Caco-2 (cell line): ENCODE measurements around the gene THUMPD2. TPM values are rescaled to one million over a fixed set of nuclear protein-coding genes. Genes with fewer than 3 reads are reported as not detected.
"Not testable (repeated sequence)": the region's sequence is repeated elsewhere in the genome, so short reads cannot be mapped to it uniquely, and the experiment has no call there.

Experiments
- BruUV-seq: library from RNA; stranded (reverse); fragments of 400-500 nt; replicated peaks from 2 replicates; lab custom pipeline; 2021; lab: Mats Ljungman, UMichigan
- CTCF ChIA-PET: fragments of 300-600 bp; sonication (Branson Sonifier 250); formaldehyde crosslinking; loops from one replicate; lab custom pipeline; 2022; ENCODE audit warnings: antibody characterized with exemption; lab: Charles Lee
- POLR2A ChIA-PET: fragments of 300-600 bp; sonication (Branson Sonifier 250); formaldehyde crosslinking; loops from one replicate; lab custom pipeline; 2022; ENCODE audit warnings: antibody characterized with exemption; lab: Charles Lee
- DNase-seq, 2 experiments: peaks; one replicate each; pipeline versions ENCODE4 v3.0.0 to v3.0.0-alpha.2; 2020 to 2022
- H3K27me3 ChIP-seq: replicated peaks from 2 replicates; pipeline ENCODE4 v1.6.0; 2011; ENCODE audit warnings: low read length; ENCODE audit not compliant: control insufficient read depth, insufficient read depth
- H3K36me3 ChIP-seq: 2 replicates; pipeline ENCODE4 v1.5.1; 2011; ENCODE audit warnings: low read length; ENCODE audit not compliant: control insufficient read depth, insufficient read depth
- H3K4me1 ChIP-seq: fragments of 250-450 bp; sonication (Bioruptor Pico); 2 replicates; pipeline ENCODE4 v1.5.1; 2020; ENCODE audit warnings: mild to moderate bottlenecking
- H3K4me3 ChIP-seq: 2 replicates; pipeline ENCODE4 v1.5.1; 2011; ENCODE audit warnings: low read depth, mild to moderate bottlenecking, control low read depth, low read length
- H3K9me3 ChIP-seq: fragments of 250-450 bp; sonication (Bioruptor Pico); 2 replicates; pipeline ENCODE4 v1.5.1; 2020; ENCODE audit warnings: mild to moderate bottlenecking, moderate library complexity
- H3K27ac Mint-ChIP-seq: one replicate; pipeline ENCODE4 v1.8.0; 2022; ENCODE audit warnings: mixed read lengths; ENCODE audit not compliant: unreplicated experiment
- H3K27me3 Mint-ChIP-seq: one replicate; pipeline ENCODE4 v1.8.0; 2022; ENCODE audit warnings: mixed read lengths; ENCODE audit not compliant: insufficient read depth, unreplicated experiment
- H3K36me3 Mint-ChIP-seq: one replicate; pipeline ENCODE4 v1.8.0; 2022; ENCODE audit warnings: mild to moderate bottlenecking, mixed read lengths; ENCODE audit not compliant: insufficient read depth, unreplicated experiment
- H3K4me1 Mint-ChIP-seq: one replicate; pipeline ENCODE4 v1.8.0; 2022; ENCODE audit warnings: low read depth, mixed read lengths; ENCODE audit not compliant: unreplicated experiment
- H3K4me3 Mint-ChIP-seq: one replicate; pipeline ENCODE4 v1.8.0; 2022; ENCODE audit warnings: mild to moderate bottlenecking, moderate library complexity, mixed read lengths; ENCODE audit not compliant: unreplicated experiment
- H3K9me3 Mint-ChIP-seq: one replicate; pipeline ENCODE4 v1.8.0; 2022; ENCODE audit warnings: mixed read lengths; ENCODE audit not compliant: unreplicated experiment
- intact Hi-C: fragments of 100-400 bp; cut with micrococcal nuclease; formaldehyde crosslinking; loops from one replicate; pipeline ENCODE4 v1.10.0; 2022; ENCODE audit not compliant: unreplicated experiment
- total RNA-seq: library from RNA; stranded (reverse); gene quantifications from 2 replicates; pipeline ENCODE4 v1.2.3, GENCODE V29; 2022
- TF ChIP-seq, protein P1 (sequence below), 2 experiments: fragments of 200-600 bp in 1 of 2; IDR thresholded peaks; 1 replicate in 1 of 2; 2 replicates in 1 of 2; pipeline versions ENCODE4 v1.5.1 to v1.8.0; 2011 to 2022; ENCODE audit warnings: antibody characterized with exemption in 1 of 2, control low read depth in 1 of 2, inconsistent platforms in 1 of 2, low read depth in 1 of 2, low read length in 1 of 2, mild to moderate bottlenecking in 1 of 2, moderate library complexity in 1 of 2; ENCODE audit not compliant: insufficient read depth in 1 of 2, severe bottlenecking in 1 of 2, unreplicated experiment in 1 of 2

THUMPD2 gene
- total RNA-seq, 1 experiment from 2014 or later = 13.8 TPM

DNA sequence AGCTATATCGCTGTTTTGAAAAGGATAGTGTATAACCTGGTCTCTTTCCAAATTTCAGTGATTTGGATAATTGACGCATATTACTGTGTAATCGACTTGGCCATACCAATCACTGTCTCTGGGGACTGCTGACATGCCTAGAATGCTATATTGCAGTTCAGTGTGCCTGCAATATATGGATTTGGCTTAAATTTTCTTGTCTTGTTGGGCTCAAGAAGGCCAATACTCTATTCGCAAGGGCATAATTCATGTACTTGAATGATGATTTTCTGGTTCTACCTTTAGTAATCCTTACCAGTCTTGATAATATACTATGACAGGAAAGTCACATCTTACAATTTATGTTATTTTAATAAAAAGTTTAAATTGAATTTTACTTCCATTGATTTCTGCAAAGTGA, 21.7 kb upstream of the THUMPD2 start:
- no peaks in the 10 kb centered on the region for H3K36me3 ChIP-seq
- Mint-ChIP-seq H3K27me3 (peaks cover 24% of the 10 kb centered on the region), H3K27ac (no peak overlapping the region), H3K9me3 (peaks cover 19% of the 10 kb centered on the region), H3K4me3 (no peak overlapping the region), H3K4me1 (no peaks in the 10 kb centered on the region), H3K36me3 (no peaks in the 10 kb centered on the region)
- peaks cover 12% of the 10 kb centered on the region; the same call in 1 of the 2 replicates for H3K9me3 ChIP-seq
- H3K4me1 ChIP-seq = no peaks in the 10 kb centered on the region
- ChIA-PET POLR2A (no interaction called here), CTCF (no interaction called here)
- H3K4me3 ChIP-seq = no peak overlapping the region
- no peak for DNase-seq
- H3K27me3 ChIP-seq = no peaks in the 10 kb centered on the region
- TF ChIP-seq, protein P1, sequence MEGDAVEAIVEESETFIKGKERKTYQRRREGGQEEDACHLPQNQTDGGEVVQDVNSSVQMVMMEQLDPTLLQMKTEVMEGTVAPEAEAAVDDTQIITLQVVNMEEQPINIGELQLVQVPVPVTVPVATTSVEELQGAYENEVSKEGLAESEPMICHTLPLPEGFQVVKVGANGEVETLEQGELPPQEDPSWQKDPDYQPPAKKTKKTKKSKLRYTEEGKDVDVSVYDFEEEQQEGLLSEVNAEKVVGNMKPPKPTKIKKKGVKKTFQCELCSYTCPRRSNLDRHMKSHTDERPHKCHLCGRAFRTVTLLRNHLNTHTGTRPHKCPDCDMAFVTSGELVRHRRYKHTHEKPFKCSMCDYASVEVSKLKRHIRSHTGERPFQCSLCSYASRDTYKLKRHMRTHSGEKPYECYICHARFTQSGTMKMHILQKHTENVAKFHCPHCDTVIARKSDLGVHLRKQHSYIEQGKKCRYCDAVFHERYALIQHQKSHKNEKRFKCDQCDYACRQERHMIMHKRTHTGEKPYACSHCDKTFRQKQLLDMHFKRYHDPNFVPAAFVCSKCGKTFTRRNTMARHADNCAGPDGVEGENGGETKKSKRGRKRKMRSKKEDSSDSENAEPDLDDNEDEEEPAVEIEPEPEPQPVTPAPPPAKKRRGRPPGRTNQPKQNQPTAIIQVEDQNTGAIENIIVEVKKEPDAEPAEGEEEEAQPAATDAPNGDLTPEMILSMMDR (IDR thresholded peaks at IDR 0.05; ENCODE audit: insufficient read depth in 1 of 2, low read depth in 1 of 2, low read length in 1 of 2, severe bottlenecking in 1 of 2, unreplicated experiment in 1 of 2) = no peak
- intact Hi-C loops = no loop called here
- BruUV-seq = no TSS peak

DNA sequence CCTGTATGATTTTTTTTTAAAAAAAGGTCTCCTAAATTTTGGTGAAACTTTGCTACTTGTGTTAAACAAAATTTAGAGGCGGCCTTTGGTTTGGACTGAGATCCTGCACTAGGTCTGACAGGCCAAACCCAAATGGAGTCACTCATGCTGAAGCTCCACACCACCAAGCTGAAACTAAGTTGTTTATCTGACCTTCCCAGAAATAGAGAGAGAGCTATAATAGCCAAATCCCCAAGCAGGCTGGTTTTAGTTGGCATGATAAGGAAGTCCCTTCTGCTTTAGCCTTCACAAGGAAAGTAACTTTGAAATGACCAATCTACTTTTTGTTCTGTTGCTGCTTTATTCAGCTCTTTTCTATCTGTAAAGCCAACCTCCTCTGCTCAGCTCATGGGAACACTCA, 17.1 kb upstream of the THUMPD2 start:
- H3K9me3 Mint-ChIP-seq = no peaks in the 10 kb centered on the region
- H3K36me3 ChIP-seq = no peaks in the 10 kb centered on the region
- H3K27ac Mint-ChIP-seq = no peak overlapping the region
- H3K4me3 Mint-ChIP-seq = no peak overlapping the region
- CTCF ChIA-PET = no interaction called here
- TF ChIP-seq, protein P1 (IDR thresholded peaks at IDR 0.05; ENCODE audit: insufficient read depth in 1 of 2, low read depth in 1 of 2, low read length in 1 of 2, severe bottlenecking in 1 of 2, unreplicated experiment in 1 of 2) = no peak
- H3K4me3 ChIP-seq = no peak overlapping the region
- no peaks in the 10 kb centered on the region for H3K36me3 Mint-ChIP-seq
- DNase-seq = no peak
- H3K27me3 ChIP-seq = no peaks in the 10 kb centered on the region
- H3K27me3 Mint-ChIP-seq = peaks cover 10% of the 10 kb centered on the region
- intact Hi-C loops = no loop called here
- BruUV-seq = no TSS peak
- H3K9me3 ChIP-seq = 0 out of 2 replicates have a peak, but pooled peaks cover 2% of the 10 kb centered on the region
- no peaks in the 10 kb centered on the region for H3K4me1 Mint-ChIP-seq
- H3K4me1 ChIP-seq = no peaks in the 10 kb centered on the region; the same call in 1 of the 2 replicates
- POLR2A ChIA-PET = no interaction called here

DNA sequence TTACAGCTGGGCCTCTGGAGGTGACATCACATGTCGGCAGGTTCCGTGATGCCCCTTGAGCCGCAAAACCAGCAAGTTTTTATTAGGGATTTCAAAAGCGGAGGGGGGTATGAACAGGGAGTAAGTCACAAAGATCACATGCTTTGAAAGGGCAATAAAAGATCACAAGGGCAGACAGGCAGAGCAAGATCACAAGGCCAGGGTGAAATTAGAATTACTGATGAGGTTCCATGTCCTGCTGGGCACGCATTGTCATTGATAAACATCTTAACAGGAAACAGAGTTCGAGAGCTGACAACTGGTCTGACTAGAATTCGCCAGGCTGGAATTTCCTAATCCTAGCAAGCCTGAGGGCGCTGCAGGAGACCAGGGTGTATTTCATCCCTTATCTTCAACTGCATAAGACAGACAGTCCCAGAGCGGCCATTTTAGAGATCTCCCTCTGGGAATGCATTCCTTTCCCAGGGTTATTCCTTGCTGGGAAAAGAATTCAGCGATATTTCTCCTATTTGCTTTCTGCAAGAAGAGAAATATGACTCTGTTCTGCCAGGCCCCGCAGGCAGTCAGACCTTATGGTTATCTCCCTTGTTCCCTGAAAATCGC, 11.3 kb upstream of the THUMPD2 start:
- DNase-seq, H3K36me3 ChIP-seq, BruUV-seq, H3K27me3 Mint-ChIP-seq, H3K4me3 ChIP-seq, H3K27me3 ChIP-seq, intact Hi-C loops, H3K9me3 ChIP-seq, H3K4me1 Mint-ChIP-seq, H3K27ac Mint-ChIP-seq, POLR2A ChIA-PET, CTCF ChIA-PET, H3K36me3 Mint-ChIP-seq, H3K4me1 ChIP-seq, H3K4me3 Mint-ChIP-seq: not testable (repeated sequence)
- H3K9me3 Mint-ChIP-seq = peaks cover 13% of the 10 kb centered on the region
